Osteocyte (in vitro differentiated cells): ENCODE results near the gene NFIB. TPM values are rescaled to one million over a fixed set of nuclear protein-coding genes. Genes with fewer than 3 reads are reported as not detected.

Experiments used
- DNase-seq: peaks from one replicate; pipeline ENCODE4 v3.0.0; 2021; ENCODE audit warnings: mixed read lengths; ENCODE audit not compliant: unreplicated experiment; ENCODE audit errors: extremely low spot score
- H3K27ac Mint-ChIP-seq: one replicate; pipeline ENCODE4 v1.8.0; 2021; ENCODE audit warnings: mild to moderate bottlenecking, mixed read lengths; ENCODE audit not compliant: unreplicated experiment
- H3K27me3 Mint-ChIP-seq: one replicate; pipeline ENCODE4 v1.8.0; 2021; ENCODE audit warnings: mixed read lengths; ENCODE audit not compliant: unreplicated experiment
- H3K36me3 Mint-ChIP-seq: one replicate; pipeline ENCODE4 v1.8.0; 2021; ENCODE audit warnings: mixed read lengths; ENCODE audit not compliant: unreplicated experiment
- H3K4me1 Mint-ChIP-seq: one replicate; pipeline ENCODE4 v1.8.0; 2021; ENCODE audit warnings: mixed read lengths; ENCODE audit not compliant: unreplicated experiment
- H3K4me3 Mint-ChIP-seq: one replicate; pipeline ENCODE4 v1.8.0; 2021; ENCODE audit warnings: mild to moderate bottlenecking, moderate library complexity, mixed read lengths; ENCODE audit not compliant: unreplicated experiment
- H3K9me3 Mint-ChIP-seq: one replicate; pipeline ENCODE4 v1.8.0; 2021; ENCODE audit warnings: mixed read lengths; ENCODE audit not compliant: unreplicated experiment
- total RNA-seq: library from RNA; stranded (reverse); gene quantifications from 2 replicates; pipeline ENCODE4 v1.2.1, GENCODE V29; 2021
- TF ChIP-seq, protein P1 (sequence below): fragments of 200-600 bp; sonication (generic); IDR thresholded peaks from 2 replicates; pipeline ENCODE4 v1.5.0; 2021; ENCODE audit warnings: antibody characterized with exemption, mild to moderate bottlenecking, moderate library complexity

The NFIB gene
- total RNA-seq, 1 donor from 2014 or later: 36.1 TPM

DNA sequence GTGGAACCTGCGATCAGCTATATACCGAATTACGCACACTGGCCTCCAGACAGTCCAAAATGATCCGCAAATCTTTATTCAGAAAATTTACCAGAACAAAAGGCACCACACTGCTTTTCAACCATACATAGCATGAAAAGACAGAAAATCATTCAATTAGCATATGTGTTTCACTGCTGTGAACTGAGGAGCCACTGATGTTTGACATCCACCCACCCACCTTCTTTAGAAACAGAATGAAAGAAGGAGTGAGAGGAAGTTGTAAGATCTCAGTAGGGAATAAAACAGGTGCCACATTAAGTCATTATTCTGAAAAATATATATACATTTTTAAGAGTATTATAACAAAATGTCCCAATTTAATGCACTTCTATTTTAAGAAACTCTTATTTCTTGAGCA lies 156.8 kb downstream of the NFIB start:
- H3K4me3 Mint-ChIP-seq: no peak overlapping the region
- H3K36me3 Mint-ChIP-seq: peaks cover 8% of the 10 kb centered on the region
- no peak for DNase-seq
- H3K27me3 Mint-ChIP-seq: no peaks in the 10 kb centered on the region
- peaks cover 13% of the 10 kb centered on the region for H3K4me1 Mint-ChIP-seq
- no peak overlapping the region for H3K27ac Mint-ChIP-seq
- TF ChIP-seq, protein P1, sequence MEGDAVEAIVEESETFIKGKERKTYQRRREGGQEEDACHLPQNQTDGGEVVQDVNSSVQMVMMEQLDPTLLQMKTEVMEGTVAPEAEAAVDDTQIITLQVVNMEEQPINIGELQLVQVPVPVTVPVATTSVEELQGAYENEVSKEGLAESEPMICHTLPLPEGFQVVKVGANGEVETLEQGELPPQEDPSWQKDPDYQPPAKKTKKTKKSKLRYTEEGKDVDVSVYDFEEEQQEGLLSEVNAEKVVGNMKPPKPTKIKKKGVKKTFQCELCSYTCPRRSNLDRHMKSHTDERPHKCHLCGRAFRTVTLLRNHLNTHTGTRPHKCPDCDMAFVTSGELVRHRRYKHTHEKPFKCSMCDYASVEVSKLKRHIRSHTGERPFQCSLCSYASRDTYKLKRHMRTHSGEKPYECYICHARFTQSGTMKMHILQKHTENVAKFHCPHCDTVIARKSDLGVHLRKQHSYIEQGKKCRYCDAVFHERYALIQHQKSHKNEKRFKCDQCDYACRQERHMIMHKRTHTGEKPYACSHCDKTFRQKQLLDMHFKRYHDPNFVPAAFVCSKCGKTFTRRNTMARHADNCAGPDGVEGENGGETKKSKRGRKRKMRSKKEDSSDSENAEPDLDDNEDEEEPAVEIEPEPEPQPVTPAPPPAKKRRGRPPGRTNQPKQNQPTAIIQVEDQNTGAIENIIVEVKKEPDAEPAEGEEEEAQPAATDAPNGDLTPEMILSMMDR: no peak
- H3K9me3 Mint-ChIP-seq: peaks cover 4% of the 10 kb centered on the region

DNA sequence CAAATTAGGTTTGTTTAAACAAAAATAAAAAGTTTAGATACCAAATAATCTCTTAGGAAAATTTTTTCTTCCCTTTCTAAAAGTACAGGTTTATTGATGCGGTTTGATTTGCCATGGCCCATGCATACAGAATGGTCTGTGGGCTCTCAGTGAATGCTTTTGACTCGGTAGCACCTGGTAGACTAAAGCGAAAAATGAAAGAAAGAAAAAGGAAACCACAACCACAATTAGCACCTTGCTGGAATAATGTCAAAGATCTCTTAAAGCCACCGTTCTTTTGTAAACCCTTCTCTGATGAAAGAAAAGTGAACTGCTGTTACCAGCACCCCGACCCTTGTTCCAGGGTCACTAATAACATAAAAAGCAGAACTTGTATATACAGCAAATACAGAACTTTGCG lies 157.9 kb downstream of the NFIB start:
- Mint-ChIP-seq H3K9me3 (peaks cover 4% of the 10 kb centered on the region), H3K4me1 (peaks cover 13% of the 10 kb centered on the region), H3K36me3 (peaks cover 8% of the 10 kb centered on the region), H3K27me3 (no peaks in the 10 kb centered on the region), H3K27ac (no peak overlapping the region), H3K4me3 (no peak overlapping the region)
- no peak for DNase-seq
- TF ChIP-seq, protein P1: no peak

DNA sequence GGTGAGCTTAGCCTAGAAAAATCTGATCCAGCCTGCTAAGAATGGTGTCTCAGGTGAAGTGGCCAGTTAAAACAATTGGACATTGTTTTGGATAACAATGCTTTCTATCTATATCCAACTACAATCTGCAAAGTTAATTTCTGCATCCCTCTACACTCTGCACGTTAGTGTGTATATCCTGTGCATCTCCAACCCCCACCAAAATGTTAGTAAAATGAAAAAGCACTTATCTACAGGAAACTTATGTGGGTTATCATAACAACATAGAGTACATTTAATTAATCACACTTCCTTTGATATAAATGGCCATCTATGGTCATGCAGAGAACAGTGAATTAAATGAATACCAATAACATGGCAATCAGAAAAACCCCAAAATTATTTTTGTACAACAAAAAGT lies 158.7 kb downstream of the NFIB start:
- Mint-ChIP-seq H3K27me3 (no peaks in the 10 kb centered on the region), H3K27ac (no peak overlapping the region), H3K4me3 (no peak overlapping the region), H3K36me3 (peaks cover 8% of the 10 kb centered on the region), H3K4me1 (peaks cover 13% of the 10 kb centered on the region), H3K9me3 (peaks cover 4% of the 10 kb centered on the region)
- TF ChIP-seq, protein P1: no peak
- DNase-seq: no peak

DNA sequence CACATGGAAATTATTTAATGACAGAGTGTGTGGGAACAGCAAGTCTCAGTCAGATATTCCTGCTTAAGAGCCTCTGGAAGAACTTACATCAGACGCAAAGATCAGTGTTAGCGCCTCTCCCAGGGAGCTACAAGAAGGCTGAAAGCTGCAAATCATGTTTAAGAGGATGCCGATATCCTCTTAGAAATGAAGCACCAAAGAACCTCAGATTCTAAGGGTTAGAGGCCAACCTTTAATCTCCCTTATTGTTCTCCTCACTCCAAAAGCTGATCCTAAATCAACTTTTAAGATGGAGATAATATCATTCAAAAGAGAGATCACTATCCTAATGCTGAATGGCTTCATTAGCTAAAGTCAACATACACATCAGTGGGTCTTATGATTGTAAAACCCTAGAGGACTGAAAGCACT lies 160.6 kb downstream of the NFIB start:
- peaks cover 7% of the 10 kb centered on the region for H3K36me3 Mint-ChIP-seq

DNA sequence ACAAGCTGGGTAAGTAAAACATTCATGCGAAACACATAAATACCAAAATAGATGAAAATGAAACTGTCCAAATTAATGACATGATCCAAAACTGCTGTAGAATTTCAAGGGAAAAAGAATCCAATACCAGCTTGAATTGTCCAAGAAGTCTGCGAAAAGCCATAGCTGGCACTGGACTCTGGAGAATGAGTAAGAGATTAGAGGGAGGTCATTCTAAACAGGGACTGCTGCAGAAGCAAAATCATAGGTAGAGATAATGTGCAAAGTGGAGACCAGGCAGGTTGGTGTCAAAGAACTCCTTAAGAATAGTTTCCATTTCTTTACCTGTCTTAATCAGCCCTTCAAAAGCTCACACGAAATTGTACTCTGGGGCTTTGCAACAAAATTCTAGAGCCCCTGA lies 162.5 kb downstream of the NFIB start:
- Mint-ChIP-seq H3K27ac (no peak overlapping the region), H3K36me3 (peaks cover 4% of the 10 kb centered on the region), H3K27me3 (no peaks in the 10 kb centered on the region), H3K4me1 (peaks cover 10% of the 10 kb centered on the region), H3K9me3 (no peaks in the 10 kb centered on the region), H3K4me3 (no peak overlapping the region)
- DNase-seq: no peak
- TF ChIP-seq, protein P1: no peak

More for the DNA sequence above, 160.6 kb downstream of the NFIB start:
- no peak for DNase-seq
- Mint-ChIP-seq H3K9me3 (peaks cover 3% of the 10 kb centered on the region), H3K27ac (no peak overlapping the region), H3K4me1 (peaks cover 12% of the 10 kb centered on the region), H3K27me3 (no peaks in the 10 kb centered on the region), H3K4me3 (no peak overlapping the region)
- TF ChIP-seq, protein P1: no peak
